ENCODE results near the gene MTCL3.
A peak's percentile ranks its signal among the peaks of the same experiment; 100 is the strongest.

The MTCL3 gene

GRCh38 chr6:127481628-127482027 lies 37.5 kb downstream of the MTCL3 start:
- Histone ChIP-seq H2AFZ (ENCODE audit: low read depth, low read length) (no peak overlapping the region), H3K27ac (ENCODE audit: insufficient read depth, low read depth, low read length) (no peak overlapping the region), H3K36me3 (ENCODE audit: control insufficient read depth in 2 of 2, extremely low read depth in 1 of 2, insufficient read depth in 2 of 2, low read length in 2 of 2) (no peaks in the 10 kb centered on the region), H3K4me1 (ENCODE audit: control insufficient read depth, extremely low read depth, insufficient read depth, low read length) (peaks cover 4% of the 10 kb centered on the region), H3K4me2 (ENCODE audit: insufficient read depth, low read length) (peak overlapping the region; percentile 31), H3K9me3 (replicated peaks; ENCODE audit: control insufficient read depth, insufficient read depth, low read length) (no peaks in the 10 kb centered on the region), H3K27me3 (ENCODE audit: control insufficient read depth in 2 of 2, insufficient read depth in 2 of 2, low read length in 2 of 2) (peaks cover 4 to 17% of the 10 kb centered on the region in 2 experiments), H4K20me1 (replicated peaks; ENCODE audit: control insufficient read depth, extremely low read depth, insufficient read depth, low read length) (no peaks in the 10 kb centered on the region), H3K79me2 (ENCODE audit: control insufficient read depth, insufficient read depth, low read length) (no peaks in the 10 kb centered on the region), H3K9ac (replicated peaks; ENCODE audit: extremely low read depth, insufficient read depth, low read length) (no peak overlapping the region), H3K9me1 (replicated peaks; ENCODE audit: control insufficient read depth, extremely low read depth, insufficient read depth, low read length) (no peaks in the 10 kb centered on the region), H3K4me3 (replicated peaks in 1 of 3; ENCODE audit: insufficient read depth in 1 of 3, low read depth in 1 of 3, low read length in 3 of 3) (no peak overlapping the region)
- CTCF ChIA-PET: interaction anchor here (2.3 to 2.5 kb wide), 3 partner anchors 16 to 57 kb away, joined by 7 to 15 read pairs (median 11); no protein-coding TSS in a partner anchor
- peak; percentile 69 for DNase-seq (ENCODE audit: low read depth, low spot score)
- BruUV-seq (replicated peaks): no TSS peak
- POLR2A ChIA-PET: no interaction called here
- intact Hi-C loops (cut with micrococcal nuclease) (no loop called here), dilution Hi-C loops (cut with MboI; ENCODE audit: extremely low pct_ligation_motif_present, low sequenced_read_pairs) (no loop called here)
- FAIRE-seq: peak; percentile 64
- TF ChIP-seq FOS (IDR thresholded peaks at IDR 0.05; ENCODE audit: borderline replicate concordance, insufficient read depth, low read length) (peak; percentile 66), JUN (IDR thresholded peaks at IDR 0.05; ENCODE audit: borderline replicate concordance, insufficient read depth, insufficient read length, low read depth) (peak; percentile 42), GATA2 (IDR thresholded peaks at IDR 0.05; ENCODE audit: insufficient read depth, insufficient read length, low read depth, low read length) (peak; percentile 78), CTCF (IDR thresholded peaks at IDR 0.05; ENCODE audit: extremely low read depth in 1 of 2, insufficient read depth in 1 of 2, low read depth in 1 of 2, low read length in 2 of 2) (no peak), MYC (IDR thresholded peaks at IDR 0.05; ENCODE audit: low read depth, low read length) (no peak), POLR2AphosphoS5 (IDR thresholded peaks at IDR 0.05; ENCODE audit: insufficient read depth, low read depth, low read length) (no peak), EZH2 (IDR thresholded peaks at IDR 0.05; ENCODE audit: borderline replicate concordance, low read depth, low read length, severe bottlenecking) (no peak)
- TF ChIP-seq, protein P1, sequence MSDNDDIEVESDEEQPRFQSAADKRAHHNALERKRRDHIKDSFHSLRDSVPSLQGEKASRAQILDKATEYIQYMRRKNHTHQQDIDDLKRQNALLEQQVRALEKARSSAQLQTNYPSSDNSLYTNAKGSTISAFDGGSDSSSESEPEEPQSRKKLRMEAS (IDR thresholded peaks at IDR 0.05; ENCODE audit: insufficient read depth, insufficient read length): no peak
